Lower leg skin (tissue), 4 donors: ENCODE measurements around the gene IGSF3. TPM values are rescaled to one million over a fixed set of nuclear protein-coding genes. Genes with fewer than 3 reads are reported as not detected.

Experiments used
- DNase-seq, 2 donors: peaks; one replicate each; pipeline ENCODE4 v3.0.0-alpha.2; 2019; ENCODE audit warnings: low spot score in 2 of 2
- H3K4me3 ChIP-seq: fragments of 200-600 bp; sonication (generic); 2 replicates; pipeline ENCODE4 v1.5.1; 2017; ENCODE audit warnings: mild to moderate bottlenecking, low read depth; ENCODE audit not compliant: poor library complexity, severe bottlenecking
- POLR2A ChIP-seq, 2 donors: fragments of 450-650 bp; IDR thresholded peaks; one replicate each; pipeline ENCODE4 v1.6.1; 2016 to 2017; ENCODE audit warnings: antibody characterized with exemption in 2 of 2, mild to moderate bottlenecking in 1 of 2, moderate library complexity in 1 of 2
- WGBS, 2 donors: methylation state at CpG; one replicate each; pipeline ENCODE4 v1.1.5; 2018; 5-methylcytosine and 5-hydroxymethylcytosine counted together
- intact Hi-C: fragments of 100-400 bp; cut with DNase I; formaldehyde crosslinking; loops from one replicate; pipeline ENCODE4 v1.15.0; 2023; ENCODE audit warnings: low total_unique reads
- total RNA-seq, 4 donors: library from RNA; depleted of rRNA; stranded (reverse); fragments of >200 nt; gene quantifications; one replicate each; pipeline ENCODE4 v1.1.0, GENCODE V29; 2016
- TF ChIP-seq, protein P1 (sequence below), 3 donors: fragments of 450-650 bp; IDR thresholded peaks; one replicate each; pipeline ENCODE4 v1.5.1; 2016; ENCODE audit warnings: antibody characterized with exemption in 3 of 3, mild to moderate bottlenecking in 3 of 3, moderate library complexity in 2 of 3

Gene IGSF3
- total RNA-seq, 4 donors from 2014 or later: 51.1 to 61.0 (median 57.1) TPM

DNA sequence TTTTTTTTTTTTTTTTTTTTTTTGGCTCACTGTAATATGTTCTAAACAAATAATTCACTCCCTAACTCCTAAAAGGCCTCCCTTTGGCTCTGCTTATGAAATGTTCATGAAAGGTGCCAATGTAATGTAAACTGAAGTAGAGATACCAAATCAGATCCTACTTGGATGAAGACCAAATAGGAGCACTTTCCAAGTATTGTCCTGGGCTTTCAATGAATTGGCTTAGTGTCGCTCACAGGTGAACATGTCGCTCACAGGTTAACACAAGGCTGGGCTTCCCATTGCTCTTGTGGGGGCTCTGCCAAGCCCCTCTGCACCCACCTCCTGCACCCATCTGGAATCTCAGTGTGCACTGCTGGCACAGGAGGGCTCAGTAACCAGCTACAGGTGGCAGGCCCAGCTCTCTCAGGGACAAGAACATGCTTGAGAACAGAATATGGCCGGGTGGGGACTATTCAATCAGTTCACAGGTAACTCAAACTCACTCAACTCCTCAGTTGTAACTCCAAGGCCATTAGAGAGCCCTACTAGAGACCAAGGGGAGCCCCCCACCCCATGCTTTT is 86.1 kb downstream of the IGSF3 start:
- WGBS, 2 donors: 46 to 72% methylated on average over 3 of the region's 3 CpGs
- TF ChIP-seq, protein P1, sequence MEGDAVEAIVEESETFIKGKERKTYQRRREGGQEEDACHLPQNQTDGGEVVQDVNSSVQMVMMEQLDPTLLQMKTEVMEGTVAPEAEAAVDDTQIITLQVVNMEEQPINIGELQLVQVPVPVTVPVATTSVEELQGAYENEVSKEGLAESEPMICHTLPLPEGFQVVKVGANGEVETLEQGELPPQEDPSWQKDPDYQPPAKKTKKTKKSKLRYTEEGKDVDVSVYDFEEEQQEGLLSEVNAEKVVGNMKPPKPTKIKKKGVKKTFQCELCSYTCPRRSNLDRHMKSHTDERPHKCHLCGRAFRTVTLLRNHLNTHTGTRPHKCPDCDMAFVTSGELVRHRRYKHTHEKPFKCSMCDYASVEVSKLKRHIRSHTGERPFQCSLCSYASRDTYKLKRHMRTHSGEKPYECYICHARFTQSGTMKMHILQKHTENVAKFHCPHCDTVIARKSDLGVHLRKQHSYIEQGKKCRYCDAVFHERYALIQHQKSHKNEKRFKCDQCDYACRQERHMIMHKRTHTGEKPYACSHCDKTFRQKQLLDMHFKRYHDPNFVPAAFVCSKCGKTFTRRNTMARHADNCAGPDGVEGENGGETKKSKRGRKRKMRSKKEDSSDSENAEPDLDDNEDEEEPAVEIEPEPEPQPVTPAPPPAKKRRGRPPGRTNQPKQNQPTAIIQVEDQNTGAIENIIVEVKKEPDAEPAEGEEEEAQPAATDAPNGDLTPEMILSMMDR (IDR thresholded peaks at IDR 0.05): no peak
- no peak for TF ChIP-seq POLR2A (IDR thresholded peaks at IDR 0.05)
- intact Hi-C loops: no loop called here

DNA sequence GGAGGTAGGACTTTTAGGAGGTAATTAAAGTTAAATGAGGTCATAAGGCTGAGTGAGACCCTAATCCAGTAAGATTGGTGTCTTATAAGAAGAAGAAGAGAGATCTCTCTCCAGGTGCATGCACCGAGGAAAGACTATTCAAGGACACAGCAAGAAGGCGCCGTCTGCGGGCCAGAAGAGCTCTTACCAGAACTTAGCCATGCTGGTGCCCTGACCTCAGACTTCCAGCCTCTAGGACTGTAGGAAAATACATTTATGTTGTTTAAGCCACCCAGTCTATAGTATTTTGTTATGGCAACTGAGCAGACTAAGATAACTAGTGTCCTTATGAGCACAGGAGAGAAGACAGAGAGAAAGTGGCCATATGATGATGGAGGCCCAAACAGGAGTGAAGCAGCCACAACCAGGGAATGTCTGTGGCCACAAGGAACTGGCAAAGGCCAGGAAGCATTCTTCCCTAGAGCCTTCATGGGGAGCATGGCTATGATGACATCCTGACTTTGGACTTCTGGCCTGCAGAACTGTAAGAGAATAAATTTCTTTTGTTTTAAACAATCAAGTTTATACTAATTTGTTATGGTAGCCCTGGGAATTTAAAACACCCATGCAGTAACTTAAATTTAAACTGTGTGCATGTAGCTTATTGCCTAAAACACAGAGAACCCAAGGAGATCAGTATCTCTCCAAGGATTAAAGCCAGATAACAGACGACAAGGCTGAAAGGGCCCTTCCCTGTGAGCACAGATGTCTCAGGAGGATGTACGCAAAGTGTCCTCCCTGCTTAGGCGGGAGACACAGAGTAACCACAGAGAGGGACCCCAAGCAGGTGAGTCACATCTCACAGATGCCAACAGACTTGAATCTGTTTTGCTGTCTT is 86.8 kb downstream of the IGSF3 start:
- intact Hi-C loops: no loop called here
- WGBS, 2 donors: 79 to 82% methylated on average over 7 of the region's 7 CpGs

More for the DNA sequence above, 86.1 kb downstream of the IGSF3 start:
- no peak overlapping the region for H3K4me3 ChIP-seq
- no peak for DNase-seq

DNA sequence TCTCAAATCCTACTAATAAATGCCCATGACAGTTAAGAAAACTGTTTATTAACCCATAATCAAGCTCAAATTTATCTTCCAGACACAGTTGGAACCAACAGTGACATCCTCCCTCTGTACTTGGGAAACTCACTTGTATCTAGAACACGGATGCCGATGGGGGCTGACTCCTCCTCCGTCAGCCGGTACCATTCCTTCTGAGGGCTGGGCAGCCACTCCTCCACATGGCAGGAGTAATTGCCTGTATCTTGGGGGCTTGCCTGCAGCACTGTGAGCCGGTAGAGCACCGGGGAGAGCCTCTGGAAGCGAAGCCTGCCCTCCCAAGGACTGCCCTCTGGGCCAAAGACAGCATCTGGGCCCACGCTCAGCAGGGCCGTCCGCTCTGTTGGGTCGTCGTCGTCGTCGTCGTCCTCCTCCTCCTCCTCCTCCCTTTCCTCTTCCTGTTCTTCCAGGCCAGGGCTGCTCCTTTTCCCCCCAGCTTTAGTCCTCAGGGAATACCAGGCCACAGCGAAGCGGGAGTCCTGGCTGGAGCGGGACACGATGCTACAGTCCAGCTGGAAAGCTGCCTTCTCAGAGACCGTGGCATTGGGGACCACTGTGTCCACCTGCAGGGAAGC is 88.2 kb downstream of the IGSF3 start:
- DNase-seq: no peak
- no peak overlapping the region for H3K4me3 ChIP-seq
- TF ChIP-seq, protein P1 (IDR thresholded peaks at IDR 0.05): no peak
- WGBS, 2 donors: 69 to 73% methylated on average over 21 of the region's 21 CpGs
- intact Hi-C loops: no loop called here

More for the DNA sequence above, 86.8 kb downstream of the IGSF3 start:
- H3K4me3 ChIP-seq: no peak overlapping the region
- TF ChIP-seq POLR2A (IDR thresholded peaks at IDR 0.05): no peak
- TF ChIP-seq, protein P1 (IDR thresholded peaks at IDR 0.05): no peak
- no peak for DNase-seq

DNA sequence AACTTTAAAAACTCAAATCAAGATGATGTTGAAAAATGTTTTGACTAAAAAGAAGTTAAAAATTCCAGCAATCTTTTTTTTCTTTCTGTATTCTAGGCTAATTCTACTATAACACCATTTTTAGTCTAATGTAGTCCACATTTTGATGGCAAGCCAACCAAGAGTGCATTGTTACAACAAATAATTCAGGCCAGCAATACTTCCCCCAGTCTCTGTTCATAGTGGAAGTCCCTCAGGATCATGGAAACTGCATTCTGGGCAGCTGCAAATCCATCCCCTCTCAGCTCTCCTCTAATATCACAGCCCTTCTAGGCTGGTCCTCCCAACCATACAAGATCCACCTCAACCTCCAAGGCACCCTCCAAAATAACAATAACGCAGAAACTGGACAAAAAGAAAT is 89.0 kb downstream of the IGSF3 start:
- no peak overlapping the region for H3K4me3 ChIP-seq
- intact Hi-C loops: no loop called here
- DNase-seq: no peak
- 90 to 98% methylated on average over 1 of the region's 1 CpG for WGBS, 2 donors
- TF ChIP-seq, protein P1 (IDR thresholded peaks at IDR 0.05): no peak
- no peak for TF ChIP-seq POLR2A (IDR thresholded peaks at IDR 0.05)

DNA sequence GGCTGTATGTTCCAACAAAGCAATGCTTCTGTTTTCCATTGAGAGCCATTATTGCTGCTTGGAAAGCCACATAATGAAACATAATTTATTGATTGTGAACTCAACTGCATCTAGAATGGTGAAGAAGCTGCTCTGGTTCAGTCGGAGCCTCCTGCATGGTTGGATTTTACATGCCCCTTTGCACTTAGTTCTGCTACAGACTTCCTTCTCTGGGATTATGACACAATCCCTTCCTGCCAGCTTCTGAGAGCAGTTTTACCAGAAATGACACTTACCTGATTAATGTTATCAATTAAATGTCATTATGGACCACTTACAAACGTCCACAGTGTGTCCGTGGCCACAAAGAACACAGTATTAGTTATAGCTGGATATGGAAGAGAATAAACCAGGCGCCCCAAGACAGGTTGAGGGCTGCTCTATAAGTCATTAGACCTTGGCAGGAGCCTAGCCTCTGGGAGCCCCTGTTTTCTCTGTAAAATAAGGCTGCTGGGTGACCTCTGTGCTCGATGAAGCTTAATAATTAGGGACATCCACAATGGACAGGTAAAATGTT is 89.7 kb downstream of the IGSF3 start:
- TF ChIP-seq, protein P1 (IDR thresholded peaks at IDR 0.05): no peak
- no peak for TF ChIP-seq POLR2A (IDR thresholded peaks at IDR 0.05)
- intact Hi-C loops: no loop called here
- WGBS, 2 donors: 89 to 90% methylated on average over 5 of the region's 5 CpGs

More for the DNA sequence above, 89.7 kb downstream of the IGSF3 start:
- DNase-seq: no peak
- H3K4me3 ChIP-seq: no peak overlapping the region
